Smooth muscle cell (in vitro differentiated cells): ENCODE results near the gene GNAL. TPM values are rescaled to one million over a fixed set of nuclear protein-coding genes. Genes with fewer than 3 reads are reported as not detected.

Source experiments
- DNase-seq: peaks from one replicate; lab custom pipeline; 2025; ENCODE audit not compliant: unreplicated experiment; lab: John Stamatoyannopoulos, UW
- H2AFZ ChIP-seq: fragments of 200-600 bp; sonication (generic); 2 replicates; pipeline ENCODE4 v1.6.0; 2016; ENCODE audit warnings: antibody characterized with exemption, low read depth, mild to moderate bottlenecking
- H3F3A ChIP-seq: fragments of 200-600 bp; sonication (generic); 2 replicates; pipeline ENCODE4 v1.6.0; 2017; ENCODE audit warnings: antibody characterized with exemption, low read depth
- H3K27ac ChIP-seq: fragments of 200-600 bp; sonication (generic); 2 replicates; pipeline ENCODE4 v1.5.1; 2016; ENCODE audit warnings: low read depth, mild to moderate bottlenecking
- H3K27me3 ChIP-seq: fragments of 200-600 bp; sonication (generic); 2 replicates; pipeline ENCODE4 v1.6.1; 2016; ENCODE audit warnings: low read depth, mild to moderate bottlenecking
- H3K36me3 ChIP-seq: fragments of 200-600 bp; sonication (generic); 2 replicates; pipeline ENCODE4 v1.5.1; 2016; ENCODE audit warnings: low read depth
- H3K4me1 ChIP-seq: fragments of 200-600 bp; sonication (generic); 2 replicates; pipeline ENCODE4 v1.5.1; 2016; ENCODE audit warnings: low read depth
- H3K4me2 ChIP-seq: fragments of 200-600 bp; sonication (generic); 2 replicates; pipeline ENCODE4 v1.6.0; 2016; ENCODE audit warnings: mild to moderate bottlenecking
- H3K4me3 ChIP-seq: fragments of 200-600 bp; sonication (generic); 2 replicates; pipeline ENCODE4 v1.5.1; 2016; ENCODE audit warnings: mild to moderate bottlenecking
- H3K79me2 ChIP-seq: fragments of 200-600 bp; sonication (generic); 2 replicates; pipeline ENCODE4 v1.6.0; 2016; ENCODE audit warnings: low read depth, mild to moderate bottlenecking
- H3K9ac ChIP-seq: fragments of 200-600 bp; sonication (generic); 2 replicates; pipeline ENCODE4 v1.6.0; 2016; ENCODE audit warnings: low read depth
- H3K9me3 ChIP-seq: fragments of 200-600 bp; sonication (generic); replicated peaks from 2 replicates; pipeline ENCODE4 v1.5.1; 2016; ENCODE audit warnings: low read depth
- H4K20me1 ChIP-seq: fragments of 200-600 bp; sonication (generic); 2 replicates; pipeline ENCODE4 v1.6.0; 2016; ENCODE audit warnings: low read depth
- WGBS: methylation state at CpG from one replicate; pipeline ENCODE4 v1.1.7; 2016; ENCODE audit warnings: low lambda C conversion rate; 5-methylcytosine and 5-hydroxymethylcytosine counted together
- polyA plus RNA-seq: library from polyadenylated mRNA; unstranded; fragments of >200 nt; fragmentation: Nextera tagmentation; extraction: Ambion mirVana; gene quantifications from 2 replicates; pipeline ENCODE4 v1.2.1, GENCODE V29; 2016
- total RNA-seq: library from RNA; depleted of rRNA; stranded (reverse); fragments of >200 nt; gene quantifications from 2 replicates; pipeline ENCODE4 v1.2.3, GENCODE V29; 2014
- TF ChIP-seq, protein P1 (sequence below): fragments of 200-600 bp; sonication (generic); IDR thresholded peaks from 2 replicates; pipeline ENCODE4 v1.5.1; 2017; ENCODE audit warnings: borderline replicate concordance, mild to moderate bottlenecking, antibody characterized with exemption; ENCODE audit not compliant: insufficient read depth, poor library complexity, severe bottlenecking

Gene GNAL
- total and polyA plus RNA-seq, 2 experiments from 2014 or later = 1.6 to 5.8 TPM

DNA sequence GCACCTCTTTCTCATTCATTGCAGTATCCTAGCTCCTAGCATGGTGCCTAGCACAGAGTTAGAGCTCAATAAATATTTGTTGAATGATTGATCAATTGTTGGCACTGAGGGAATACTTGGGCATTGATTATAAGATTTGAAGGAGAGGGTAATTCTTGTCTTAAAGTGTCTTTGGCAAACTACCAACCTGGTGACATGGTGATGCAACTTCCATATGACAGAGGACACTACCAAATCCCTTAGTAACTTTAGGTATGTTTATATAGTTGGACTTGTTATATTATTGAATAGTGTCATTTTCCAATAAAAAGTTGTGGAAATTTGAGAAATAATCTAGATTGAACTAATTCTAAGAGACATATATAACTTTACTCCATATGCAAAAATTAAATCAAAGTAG, 103.6 kb downstream of the GNAL start:
- Histone ChIP-seq H3K27me3 (no peaks in the 10 kb centered on the region), H4K20me1 (no peaks in the 10 kb centered on the region), H3K9ac (no peak overlapping the region), H3K36me3 (no peaks in the 10 kb centered on the region), H3K4me1 (peaks cover 12% of the 10 kb centered on the region), H3F3A (no peaks in the 10 kb centered on the region), H3K79me2 (no peaks in the 10 kb centered on the region), H2AFZ (no peak overlapping the region), H3K9me3 (no peaks in the 10 kb centered on the region), H3K27ac (no peak overlapping the region), H3K4me2 (no peak overlapping the region), H3K4me3 (no peak overlapping the region)
- no peak for DNase-seq
- TF ChIP-seq, protein P1, sequence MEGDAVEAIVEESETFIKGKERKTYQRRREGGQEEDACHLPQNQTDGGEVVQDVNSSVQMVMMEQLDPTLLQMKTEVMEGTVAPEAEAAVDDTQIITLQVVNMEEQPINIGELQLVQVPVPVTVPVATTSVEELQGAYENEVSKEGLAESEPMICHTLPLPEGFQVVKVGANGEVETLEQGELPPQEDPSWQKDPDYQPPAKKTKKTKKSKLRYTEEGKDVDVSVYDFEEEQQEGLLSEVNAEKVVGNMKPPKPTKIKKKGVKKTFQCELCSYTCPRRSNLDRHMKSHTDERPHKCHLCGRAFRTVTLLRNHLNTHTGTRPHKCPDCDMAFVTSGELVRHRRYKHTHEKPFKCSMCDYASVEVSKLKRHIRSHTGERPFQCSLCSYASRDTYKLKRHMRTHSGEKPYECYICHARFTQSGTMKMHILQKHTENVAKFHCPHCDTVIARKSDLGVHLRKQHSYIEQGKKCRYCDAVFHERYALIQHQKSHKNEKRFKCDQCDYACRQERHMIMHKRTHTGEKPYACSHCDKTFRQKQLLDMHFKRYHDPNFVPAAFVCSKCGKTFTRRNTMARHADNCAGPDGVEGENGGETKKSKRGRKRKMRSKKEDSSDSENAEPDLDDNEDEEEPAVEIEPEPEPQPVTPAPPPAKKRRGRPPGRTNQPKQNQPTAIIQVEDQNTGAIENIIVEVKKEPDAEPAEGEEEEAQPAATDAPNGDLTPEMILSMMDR = no peak

DNA sequence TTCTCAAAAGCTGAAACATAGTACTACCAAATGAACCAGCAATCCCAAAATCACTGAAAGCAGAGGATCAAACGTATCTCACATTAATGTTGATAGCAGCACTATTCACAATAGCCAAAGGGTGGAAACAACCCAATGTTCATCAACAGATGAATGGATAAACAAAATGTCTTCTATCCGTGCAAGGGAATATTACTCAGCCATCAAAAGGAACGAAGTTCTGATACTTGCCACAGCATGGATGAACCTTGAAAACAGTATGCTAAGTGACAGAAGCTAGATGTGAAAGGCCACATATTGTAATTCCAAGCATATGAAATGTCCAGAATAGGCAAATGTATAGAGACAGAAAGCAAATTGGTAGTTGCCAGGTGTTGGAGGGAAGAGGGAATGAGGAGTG, 105.1 kb downstream of the GNAL start:
- Histone ChIP-seq H3K27ac (no peak overlapping the region), H3K4me1 (peaks cover 10% of the 10 kb centered on the region), H3K36me3 (no peaks in the 10 kb centered on the region), H3K9me3 (no peaks in the 10 kb centered on the region), H3K4me3 (no peak overlapping the region), H2AFZ (no peak overlapping the region), H3K9ac (no peak overlapping the region), H3K27me3 (no peaks in the 10 kb centered on the region), H3F3A (no peaks in the 10 kb centered on the region), H3K79me2 (no peaks in the 10 kb centered on the region), H4K20me1 (no peaks in the 10 kb centered on the region), H3K4me2 (no peak overlapping the region)
- no peak for DNase-seq
- 94% methylated on average over 3 of the region's 3 CpGs for WGBS
- TF ChIP-seq, protein P1 = no peak

DNA sequence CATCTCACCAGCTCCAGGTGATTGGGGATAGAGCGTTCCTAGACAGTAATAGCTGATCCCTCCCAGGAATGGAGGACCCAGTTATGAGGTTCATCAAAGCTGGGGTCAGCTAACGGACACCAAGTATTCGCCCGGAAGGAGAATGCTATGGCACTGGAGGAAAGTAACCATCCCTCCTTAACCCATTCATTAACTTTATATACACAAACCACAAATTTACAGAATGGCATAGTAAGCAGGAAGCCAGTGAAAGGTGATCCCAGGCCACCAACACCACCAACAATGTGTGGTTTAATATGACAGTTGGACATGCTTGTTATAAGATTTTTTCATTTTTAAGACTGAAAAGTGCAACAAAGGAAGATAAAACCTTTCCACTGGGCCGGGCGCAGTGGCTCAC, 106.9 kb downstream of the GNAL start:
- Histone ChIP-seq H2AFZ (no peak overlapping the region), H3K79me2 (no peaks in the 10 kb centered on the region), H3K4me1 (no peaks in the 10 kb centered on the region), H3K4me2 (no peak overlapping the region), H3F3A (no peaks in the 10 kb centered on the region), H3K9ac (no peak overlapping the region), H3K36me3 (no peaks in the 10 kb centered on the region), H3K27me3 (no peaks in the 10 kb centered on the region), H3K9me3 (no peaks in the 10 kb centered on the region), H3K27ac (no peak overlapping the region), H4K20me1 (no peaks in the 10 kb centered on the region), H3K4me3 (no peak overlapping the region)
- WGBS = 98% methylated on average over 6 of the region's 6 CpGs
- DNase-seq = no peak
- TF ChIP-seq, protein P1 = no peak

DNA sequence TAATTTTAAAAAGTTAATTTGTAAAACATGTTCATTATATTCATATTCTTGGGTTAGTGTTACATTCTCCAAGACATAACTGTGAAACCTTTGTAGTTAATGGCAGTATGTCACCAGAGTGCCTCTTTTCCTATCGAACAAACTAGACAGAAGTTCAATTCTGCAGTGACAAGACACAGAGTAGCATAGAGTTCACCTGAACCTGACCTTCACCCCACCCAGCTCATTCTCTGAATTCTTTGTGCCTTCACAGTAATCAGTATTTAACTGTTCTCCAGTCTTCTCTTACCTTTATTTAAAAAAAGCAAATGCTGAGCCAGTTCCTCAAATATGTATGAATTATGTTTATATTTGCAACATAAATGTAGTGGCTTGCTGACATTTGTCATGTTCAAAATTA, 109.2 kb downstream of the GNAL start:
- no peak overlapping the region for H2AFZ ChIP-seq
- 68% methylated on average over 1 of the region's 1 CpG for WGBS
- TF ChIP-seq, protein P1 = no peak
- no peaks in the 10 kb centered on the region for H3K4me1 ChIP-seq
- no peaks in the 10 kb centered on the region for H3F3A ChIP-seq
- H3K27ac ChIP-seq = no peak overlapping the region
- DNase-seq = no peak
- H3K36me3 ChIP-seq = no peaks in the 10 kb centered on the region
- H3K4me3 ChIP-seq = no peak overlapping the region
- H3K27me3 ChIP-seq = no peaks in the 10 kb centered on the region
- no peaks in the 10 kb centered on the region for H4K20me1 ChIP-seq
- H3K9ac ChIP-seq = no peak overlapping the region
- no peaks in the 10 kb centered on the region for H3K79me2 ChIP-seq
- no peaks in the 10 kb centered on the region for H3K9me3 ChIP-seq
- no peak overlapping the region for H3K4me2 ChIP-seq
